GM18505 (cell line): Measurements from ENCODE around the gene COMTD1.
A peak's percentile ranks its signal among the peaks of the same experiment; 100 is the strongest.

Experiments used
- ATAC-seq: cut with Tn5 transposase; IDR thresholded peaks from one replicate; pipeline ENCODE4 v1.9.1; 2021; ENCODE audit not compliant: unreplicated experiment
- POLR2A ChIP-seq: IDR thresholded peaks from 4 replicates; pipeline ENCODE4 v1.6.1; 2011; ENCODE audit warnings: borderline replicate concordance; ENCODE audit not compliant: insufficient read depth, insufficient read length; ENCODE audit errors: extremely low read depth

Gene COMTD1

GRCh38 chr10:75238182-75239095 lies 2.7 kb upstream of the COMTD1 start:
- no peak for ATAC-seq
- TF ChIP-seq POLR2A: no peak

- TF ChIP-seq POLR2A: no peak
- ATAC-seq: no peak
Measured at GRCh38 chr10:75236178-75236825, 545 bp upstream of the COMTD1 start.

- ATAC-seq: peak; percentile 7
- peak; percentile 26 for TF ChIP-seq POLR2A
Measured at GRCh38 chr10:75234683-75235374, 928 bp downstream of the COMTD1 start.

- peak; percentile 19 for TF ChIP-seq POLR2A
- ATAC-seq: peak; percentile 45
Measured at GRCh38 chr10:75234017-75234682, 1.6 kb downstream of the COMTD1 start.

- no peak for TF ChIP-seq POLR2A
- no peak for ATAC-seq
Measured at GRCh38 chr10:75233444-75234016, 2.2 kb downstream of the COMTD1 start.

GRCh38 chr10:75231672-75232581 lies 3.8 kb downstream of the COMTD1 start:
- no peak for ATAC-seq
- TF ChIP-seq POLR2A: no peak

GRCh38 chr10:75230600-75231038 lies 5.1 kb downstream of the COMTD1 start:
- peak; percentile 25 for ATAC-seq
- TF ChIP-seq POLR2A: no peak

GRCh38 chr10:75229971-75230370 lies 5.8 kb downstream of the COMTD1 start:
- no peak for ATAC-seq
- TF ChIP-seq POLR2A: no peak

GRCh38 chr10:75228834-75229233 lies 6.9 kb downstream of the COMTD1 start:
- TF ChIP-seq POLR2A: no peak

GRCh38 chr10:75228278-75228677 lies 7.5 kb downstream of the COMTD1 start:
- no peak for ATAC-seq
- TF ChIP-seq POLR2A: no peak

More at GRCh38 chr10:75228834-75229233, 6.9 kb downstream of the COMTD1 start:
- no peak for ATAC-seq

- no peak for TF ChIP-seq POLR2A
- no peak for ATAC-seq
Measured at GRCh38 chr10:75226656-75227055, 9.1 kb downstream of the COMTD1 start.

- TF ChIP-seq POLR2A: no peak
- ATAC-seq: no peak
Measured at GRCh38 chr10:75226095-75226494, 9.7 kb downstream of the COMTD1 start.
